Calu3 (cell line): Measurements from ENCODE around the gene SORCS1. TPM values are rescaled to one million over a fixed set of nuclear protein-coding genes. Genes with fewer than 3 reads are reported as not detected.

Experiments
- BruUV-seq: library from RNA; stranded (reverse); fragments of 400-500 nt; replicated peaks from 2 replicates; lab custom pipeline; 2021; lab: Mats Ljungman, UMichigan
- CTCF ChIA-PET: fragments of 300-600 bp; sonication (Branson Sonifier 250); formaldehyde crosslinking; loops from one replicate; lab custom pipeline; 2022; ENCODE audit warnings: antibody characterized with exemption; lab: Charles Lee
- DNase-seq: peaks from one replicate; pipeline ENCODE4 v3.0.0; 2022
- H3K27ac Mint-ChIP-seq: one replicate; pipeline ENCODE4 v1.8.0; 2022; ENCODE audit warnings: mixed read lengths; ENCODE audit not compliant: unreplicated experiment
- H3K27me3 Mint-ChIP-seq: one replicate; pipeline ENCODE4 v1.8.0; 2022; ENCODE audit warnings: mixed read lengths; ENCODE audit not compliant: unreplicated experiment
- H3K36me3 Mint-ChIP-seq: one replicate; pipeline ENCODE4 v1.8.0; 2022; ENCODE audit warnings: mild to moderate bottlenecking, moderate library complexity, mixed read lengths; ENCODE audit not compliant: insufficient read depth, unreplicated experiment
- H3K4me1 Mint-ChIP-seq: one replicate; pipeline ENCODE4 v1.8.0; 2022; ENCODE audit warnings: mild to moderate bottlenecking, low read depth, mixed read lengths; ENCODE audit not compliant: unreplicated experiment
- H3K4me3 Mint-ChIP-seq: one replicate; pipeline ENCODE4 v1.8.0; 2022; ENCODE audit warnings: mild to moderate bottlenecking, low read depth, moderate library complexity, mixed read lengths; ENCODE audit not compliant: unreplicated experiment
- H3K9me3 Mint-ChIP-seq: one replicate; pipeline ENCODE4 v1.8.0; 2022; ENCODE audit warnings: low read depth, mixed read lengths; ENCODE audit not compliant: unreplicated experiment
- CTCF ChIP-seq: fragments of 200-600 bp; IDR thresholded peaks from one replicate; pipeline ENCODE4 v1.8.0; 2022; ENCODE audit warnings: antibody characterized with exemption; ENCODE audit not compliant: unreplicated experiment
- intact Hi-C: fragments of 100-400 bp; cut with micrococcal nuclease; formaldehyde crosslinking; loops from one replicate; pipeline ENCODE4 v1.10.0; 2022; ENCODE audit not compliant: unreplicated experiment
- total RNA-seq: library from RNA; stranded (reverse); gene quantifications from 2 replicates; pipeline ENCODE4 v1.2.3, GENCODE V29; 2022

SORCS1 gene
- total RNA-seq, 1 experiment from 2014 or later, result not detected

GRCh38 chr10:107098326-107098725 is 66.2 kb downstream of the SORCS1 start:
- CTCF ChIA-PET, result no interaction called here
- no peak overlapping the region for H3K27ac Mint-ChIP-seq
- H3K36me3 Mint-ChIP-seq, result no peaks in the 10 kb centered on the region
- no peak overlapping the region for H3K4me3 Mint-ChIP-seq
- BruUV-seq, result no TSS peak
- DNase-seq, result no peak
- TF ChIP-seq CTCF, result no peak
- intact Hi-C loops, result no loop called here
- H3K27me3 Mint-ChIP-seq, result no peaks in the 10 kb centered on the region
- H3K9me3 Mint-ChIP-seq, result peaks cover 13% of the 10 kb centered on the region
- H3K4me1 Mint-ChIP-seq, result no peaks in the 10 kb centered on the region

DNA sequence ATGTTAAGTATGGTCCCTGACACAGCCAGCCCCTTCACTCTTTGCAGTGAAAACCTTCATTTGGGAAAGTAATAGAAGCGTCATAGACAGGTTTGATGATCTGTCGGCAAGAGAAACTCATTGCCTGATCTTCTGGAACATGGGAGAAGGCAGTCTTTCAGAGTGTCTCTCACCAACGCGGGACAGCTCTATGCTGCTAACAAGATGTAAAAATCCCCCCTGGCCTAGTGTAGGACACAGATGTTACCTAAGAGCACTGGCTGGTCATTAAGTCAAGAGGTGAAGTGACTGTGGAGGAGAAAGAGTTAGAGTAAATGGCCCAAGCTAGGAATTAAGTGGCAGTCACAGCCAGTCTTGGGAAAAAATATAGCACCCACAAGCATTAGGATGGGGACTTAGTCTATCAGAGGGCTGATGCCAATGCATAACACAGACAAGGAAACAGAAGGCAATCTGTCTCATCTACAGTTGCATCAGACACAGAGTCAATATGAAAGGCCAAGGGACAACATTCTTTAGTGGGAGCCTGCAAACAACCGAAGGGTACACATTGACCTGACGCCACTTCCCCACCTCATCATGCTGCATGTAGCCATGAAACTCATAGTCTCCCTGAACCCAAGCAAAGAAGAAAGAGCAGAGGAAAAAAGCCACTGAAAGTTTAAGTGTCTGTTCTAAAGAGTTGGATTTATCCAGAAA is 69.5 kb downstream of the SORCS1 start:
- no peak for TF ChIP-seq CTCF
- no peaks in the 10 kb centered on the region for H3K27me3 Mint-ChIP-seq

GRCh38 chr10:107092321-107092720 is 72.2 kb downstream of the SORCS1 start:
- no peak for TF ChIP-seq CTCF
- H3K27me3 Mint-ChIP-seq, result no peaks in the 10 kb centered on the region
- no peak overlapping the region for H3K27ac Mint-ChIP-seq
- no TSS peak for BruUV-seq
- CTCF ChIA-PET, result no interaction called here
- no peak overlapping the region for H3K4me3 Mint-ChIP-seq
- H3K36me3 Mint-ChIP-seq, result no peaks in the 10 kb centered on the region
- intact Hi-C loops, result no loop called here
- peaks cover 11% of the 10 kb centered on the region for H3K9me3 Mint-ChIP-seq
- no peaks in the 10 kb centered on the region for H3K4me1 Mint-ChIP-seq
- DNase-seq, result no peak

More for the DNA sequence above, 69.5 kb downstream of the SORCS1 start:
- Mint-ChIP-seq H3K36me3 (no peaks in the 10 kb centered on the region), H3K9me3 (peaks cover 13% of the 10 kb centered on the region), H3K4me3 (no peak overlapping the region), H3K27ac (no peak overlapping the region), H3K4me1 (no peaks in the 10 kb centered on the region)
- BruUV-seq, result no TSS peak
- CTCF ChIA-PET, result no interaction called here
- intact Hi-C loops, result no loop called here
- no peak for DNase-seq

GRCh38 chr10:107091126-107091525 is 73.4 kb downstream of the SORCS1 start:
- H3K27ac Mint-ChIP-seq, result no peak overlapping the region
- H3K4me3 Mint-ChIP-seq, result no peak overlapping the region
- no peak for TF ChIP-seq CTCF
- CTCF ChIA-PET, result no interaction called here
- intact Hi-C loops, result no loop called here
- H3K4me1 Mint-ChIP-seq, result no peaks in the 10 kb centered on the region
- H3K9me3 Mint-ChIP-seq, result peaks cover 11% of the 10 kb centered on the region
- no TSS peak for BruUV-seq
- no peaks in the 10 kb centered on the region for H3K36me3 Mint-ChIP-seq
- no peaks in the 10 kb centered on the region for H3K27me3 Mint-ChIP-seq
- no peak for DNase-seq
